ENCODE data around the gene VENTX. TPM values are rescaled to one million over a fixed set of nuclear protein-coding genes. Genes with fewer than 3 reads are reported as not detected.

VENTX gene
- total RNA-seq, 1 donor = not detected

DNA sequence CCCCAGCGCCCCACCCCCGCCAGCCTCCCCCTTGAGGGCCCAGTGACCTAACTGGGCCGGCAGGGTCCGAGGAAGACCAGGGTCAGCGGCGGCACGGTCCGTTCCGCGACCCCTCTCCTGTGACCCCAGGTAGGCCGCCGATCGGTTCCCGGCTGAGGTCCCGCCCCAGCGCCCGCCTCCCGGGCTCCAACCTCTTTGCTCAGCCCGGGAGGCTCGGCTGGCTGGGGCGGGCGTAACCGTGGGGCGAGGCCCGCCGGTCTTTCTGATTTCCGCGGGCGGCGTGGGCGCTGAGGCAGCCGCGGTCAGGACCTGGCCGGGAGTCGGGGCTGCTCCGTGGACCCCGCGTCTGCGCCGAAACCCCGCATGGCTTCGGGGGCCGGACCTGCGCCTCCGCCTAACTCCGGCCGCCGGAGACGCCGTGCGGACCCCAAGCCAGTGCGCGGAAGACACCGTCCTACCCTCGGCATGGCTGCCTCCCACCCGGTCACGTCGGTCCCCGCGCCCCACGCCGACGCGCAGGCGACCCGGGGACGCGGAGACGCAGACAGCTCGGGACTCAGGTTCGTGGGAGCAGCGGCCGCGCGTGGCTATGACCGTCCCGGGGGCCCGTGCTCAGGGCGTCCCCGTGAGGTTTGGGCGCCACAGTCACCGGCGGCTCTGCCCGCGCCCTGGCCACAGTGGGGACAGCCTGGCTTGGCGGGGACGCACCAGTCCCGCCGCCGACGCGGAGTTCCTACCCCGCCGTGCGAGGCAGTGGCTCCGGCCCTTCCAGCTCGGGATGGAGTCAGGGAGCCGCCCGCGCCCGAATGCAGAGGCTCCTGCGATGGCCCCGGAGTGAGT is 1.0 kb upstream of the VENTX start:
- DNase-seq (ENCODE audit: low read depth) = no peak
- H3K4me3 ChIP-seq (ENCODE audit: low read depth, low read length) = no peak overlapping the region
- TF ChIP-seq, protein P1, sequence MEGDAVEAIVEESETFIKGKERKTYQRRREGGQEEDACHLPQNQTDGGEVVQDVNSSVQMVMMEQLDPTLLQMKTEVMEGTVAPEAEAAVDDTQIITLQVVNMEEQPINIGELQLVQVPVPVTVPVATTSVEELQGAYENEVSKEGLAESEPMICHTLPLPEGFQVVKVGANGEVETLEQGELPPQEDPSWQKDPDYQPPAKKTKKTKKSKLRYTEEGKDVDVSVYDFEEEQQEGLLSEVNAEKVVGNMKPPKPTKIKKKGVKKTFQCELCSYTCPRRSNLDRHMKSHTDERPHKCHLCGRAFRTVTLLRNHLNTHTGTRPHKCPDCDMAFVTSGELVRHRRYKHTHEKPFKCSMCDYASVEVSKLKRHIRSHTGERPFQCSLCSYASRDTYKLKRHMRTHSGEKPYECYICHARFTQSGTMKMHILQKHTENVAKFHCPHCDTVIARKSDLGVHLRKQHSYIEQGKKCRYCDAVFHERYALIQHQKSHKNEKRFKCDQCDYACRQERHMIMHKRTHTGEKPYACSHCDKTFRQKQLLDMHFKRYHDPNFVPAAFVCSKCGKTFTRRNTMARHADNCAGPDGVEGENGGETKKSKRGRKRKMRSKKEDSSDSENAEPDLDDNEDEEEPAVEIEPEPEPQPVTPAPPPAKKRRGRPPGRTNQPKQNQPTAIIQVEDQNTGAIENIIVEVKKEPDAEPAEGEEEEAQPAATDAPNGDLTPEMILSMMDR (IDR thresholded peaks at IDR 0.05; ENCODE audit: insufficient read depth, low read length) = no peak

GRCh38 chr10:133237241-133237587 is 441 bp upstream of the VENTX start:
- no peak overlapping the region for H3K4me3 ChIP-seq (ENCODE audit: low read depth, low read length)
- DNase-seq (ENCODE audit: low read depth) = no peak
- TF ChIP-seq, protein P1 (IDR thresholded peaks at IDR 0.05; ENCODE audit: insufficient read depth, low read length) = no peak

GRCh38 chr10:133238466-133238804 is 780 bp downstream of the VENTX start:
- no peak for DNase-seq (ENCODE audit: low read depth)
- H3K4me3 ChIP-seq (ENCODE audit: low read depth, low read length) = no peak overlapping the region
- TF ChIP-seq, protein P1 (IDR thresholded peaks at IDR 0.05; ENCODE audit: insufficient read depth, low read length) = no peak

GRCh38 chr10:133239990-133240389 is 2.3 kb downstream of the VENTX start:
- TF ChIP-seq, protein P1 (IDR thresholded peaks at IDR 0.05; ENCODE audit: insufficient read depth, low read length) = no peak
- DNase-seq (ENCODE audit: low read depth) = no peak
- H3K4me3 ChIP-seq (ENCODE audit: low read depth, low read length) = no peak overlapping the region

- DNase-seq (ENCODE audit: low read depth) = no peak
- no peak overlapping the region for H3K4me3 ChIP-seq (ENCODE audit: low read depth, low read length)
- TF ChIP-seq, protein P1 (IDR thresholded peaks at IDR 0.05; ENCODE audit: insufficient read depth, low read length) = no peak
These were observed 4.0 kb downstream of the VENTX start for GRCh38 chr10:133241501-133242205.

DNA sequence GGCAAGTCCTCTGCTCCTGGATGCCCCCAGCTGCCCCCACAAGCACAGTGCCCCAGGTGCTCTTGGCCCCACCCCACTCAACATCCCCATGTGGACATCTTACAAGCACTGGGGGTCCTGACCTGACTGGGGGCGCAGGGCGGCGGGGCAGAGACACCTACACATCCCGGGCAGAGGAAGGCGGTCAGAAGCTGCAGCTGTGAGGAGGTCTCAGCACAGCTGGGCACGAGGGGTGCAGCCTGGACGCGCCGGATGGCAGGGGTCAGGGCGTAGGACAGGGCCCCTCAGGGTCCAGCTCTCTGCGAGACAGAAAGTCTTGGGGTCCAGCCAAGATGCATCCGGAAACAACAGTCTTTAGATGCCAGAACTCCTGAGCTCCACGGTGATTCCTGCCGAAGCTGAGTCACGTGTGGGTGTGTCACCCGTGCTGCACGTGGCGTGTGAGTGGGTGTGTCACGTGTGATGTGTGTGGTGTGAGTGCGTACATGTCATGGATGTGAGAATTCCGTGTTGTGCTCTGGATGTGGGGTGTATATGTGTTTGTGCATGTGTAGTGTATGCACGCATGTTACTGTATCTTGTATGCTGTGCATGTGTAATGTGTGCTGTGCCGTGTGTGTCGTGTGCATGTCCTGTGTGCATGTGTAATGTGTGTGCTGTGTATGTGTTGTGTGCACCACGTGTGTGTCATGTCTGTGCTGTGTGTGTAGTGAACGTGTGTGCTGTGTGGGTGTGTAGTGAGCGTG is 5.1 kb downstream of the VENTX start:
- TF ChIP-seq, protein P1 (IDR thresholded peaks at IDR 0.05; ENCODE audit: insufficient read depth, low read length) = no peak
- DNase-seq (ENCODE audit: low read depth) = peak; percentile 45
- no peak overlapping the region for H3K4me3 ChIP-seq (ENCODE audit: low read depth, low read length)
